K562 (cell line): Measurements from ENCODE around the gene ADARB2. TPM values are rescaled to one million over a fixed set of nuclear protein-coding genes. Genes with fewer than 3 reads are reported as not detected.

Source experiments
- AFF1 ChIP-seq, 2 experiments: fragments of 450-650 bp; IDR thresholded peaks; 2 replicates each; pipeline ENCODE4 v1.6.1; 2018; ENCODE audit warnings: mild to moderate bottlenecking in 2 of 2, low read depth in 1 of 2; ENCODE audit not compliant: partially characterized antibody in 2 of 2
- CREB3L1 ChIP-seq: fragments of 450-650 bp; IDR thresholded peaks from 2 replicates; pipeline ENCODE4 v1.6.1; 2014; ENCODE audit warnings: low read depth, mild to moderate bottlenecking, moderate library complexity, borderline replicate concordance
- CUX1 ChIP-seq: fragments of 200-800 bp; sonication (Bioruptor generic); IDR thresholded peaks from 2 replicates; pipeline ENCODE4 v1.6.1; 2016; ENCODE audit warnings: missing genetic modification characterization, missing compliant biosample characterization
- MNT ChIP-seq, 2 experiments: fragments of 450-650 bp; conservative IDR thresholded peaks; 2 replicates each; pipeline ENCODE4 v1.6.1; 2017; ENCODE audit warnings: mild to moderate bottlenecking in 2 of 2, moderate library complexity in 2 of 2
- POLR2A ChIP-seq: fragments of 450-650 bp; conservative IDR thresholded peaks from 2 replicates; pipeline ENCODE4 v1.6.1; 2016
- TCF7 ChIP-seq: sonication (generic); IDR thresholded peaks from 2 replicates; pipeline ENCODE4 v1.6.1; 2016; ENCODE audit warnings: antibody characterized with exemption, borderline replicate concordance
- ZNF518B ChIP-seq: fragments of 250-450 bp; sonication (Bioruptor Pico); IDR thresholded peaks from 2 replicates; pipeline ENCODE4 v1.5.0; 2021; ENCODE audit warnings: mild to moderate bottlenecking, moderate library complexity
- polyA plus RNA-seq, 8 experiments: library from polyadenylated mRNA; depleted of rRNA in 4 of 8; stranded (reverse) in 5 of 8; unstranded in 3 of 8; fragments of >200 nt; fragmentation: Nextera tagmentation in 2 of 8; fragmentation: Illumina TruSeq in 1 of 8; extraction: Ambion mirVana in 2 of 8; extraction: Trizol in 1 of 8; gene quantifications; 2 replicates each; pipeline versions ENCODE4 v1.2.1 to v1.2.3, GENCODE V29; 2011 to 2014; ENCODE audit warnings: inconsistent platforms in 1 of 8, missing spikeins in 1 of 8
- total RNA-seq, 7 experiments: library from RNA; depleted of rRNA in 6 of 7; stranded (reverse); fragments of >200 nt in 6 of 7; fragmentation: Illumina TruSeq in 2 of 7; extraction: Trizol in 2 of 7; gene quantifications; 2 replicates each; pipeline versions ENCODE4 v1.2.1 to v1.2.3, GENCODE V29; 2011 to 2021; ENCODE audit warnings: low replicate concordance in 1 of 7

Gene ADARB2
- total and polyA plus RNA-seq, 9 of the 15 experiments (the other 6 are each of a cell fraction or from before 2014, with no cell fraction given) = not detected

- TF ChIP-seq TCF7 (no peak), POLR2A (peak; percentile 78), ZNF518B (CRISPR knock-in tag) (no peak), MNT (conservative IDR thresholded peaks at IDR 0.05) (peak; percentile 17 to 66; a peak in 2 of 4 replicates), CREB3L1 (peak; percentile 42; the same call in 1 of the 2 replicates), CUX1 (CRISPR knock-in tag) (no peak), AFF1 (IDR thresholded peaks at IDR 0.05; ENCODE audit: low read depth in 1 of 2, partially characterized antibody in 2 of 2) (no peak)
Measured at GRCh38 chr10:1159131-1160061, 577.9 kb downstream of the ADARB2 start (continued).
